GM18909 (cell line): ENCODE measurements around the gene PHACTR3.

Source experiments
- ATAC-seq: cut with Tn5 transposase; IDR thresholded peaks from one replicate; pipeline ENCODE4 v1.9.1; 2021; ENCODE audit warnings: mild to moderate bottlenecking; ENCODE audit not compliant: unreplicated experiment, poor library complexity

PHACTR3 gene

DNA sequence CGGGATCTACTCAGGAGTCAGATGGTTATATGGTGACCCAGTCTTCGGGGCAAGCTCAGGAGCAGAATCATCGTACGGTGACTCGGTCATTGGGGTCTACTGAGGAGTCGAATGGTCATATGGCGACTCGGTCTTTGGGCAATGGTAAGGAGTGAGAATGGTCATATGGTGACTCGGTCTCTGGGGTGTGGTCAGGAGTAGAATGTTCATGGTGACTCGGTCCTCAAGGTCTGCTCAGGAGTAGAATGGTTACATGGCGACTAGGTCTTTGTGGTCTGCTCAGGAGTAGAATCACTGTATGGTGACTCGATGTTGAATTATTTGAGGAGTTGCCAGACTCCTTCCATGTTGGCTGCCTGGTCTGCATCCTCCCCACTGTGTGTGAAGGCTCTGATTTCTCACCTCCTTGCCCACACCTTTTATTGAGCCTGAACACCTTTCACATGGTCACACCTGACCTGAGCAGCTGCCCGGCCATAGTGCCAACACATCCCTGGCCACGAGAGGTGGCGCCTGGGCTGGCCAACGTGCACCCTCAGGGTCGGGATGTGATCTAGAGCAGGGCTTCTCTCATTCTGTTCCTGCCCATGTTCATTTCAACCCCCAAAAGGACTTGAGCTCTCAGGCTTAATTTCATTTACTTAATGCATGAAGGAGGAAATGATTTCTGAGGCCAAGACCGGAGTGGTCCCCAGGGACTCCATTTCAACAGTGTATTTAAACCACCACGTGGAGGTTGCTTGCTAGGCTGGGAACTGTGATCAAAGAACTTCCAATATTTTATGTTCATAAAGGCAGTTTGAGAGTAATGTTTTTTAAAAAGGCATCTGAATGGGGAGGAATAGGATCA is 119.5 kb downstream of the PHACTR3 start:
- no peak for ATAC-seq

- ATAC-seq = no peak
Observed at GRCh38 chr20:59724457-59725366, 120.4 kb downstream of the PHACTR3 start.

- ATAC-seq = no peak
Observed at GRCh38 chr20:59725476-59726280, 121.3 kb downstream of the PHACTR3 start.

GRCh38 chr20:59726281-59726595 is 121.9 kb downstream of the PHACTR3 start:
- no peak for ATAC-seq

- ATAC-seq = no peak
Observed at GRCh38 chr20:59728722-59729430, 124.5 kb downstream of the PHACTR3 start.

DNA sequence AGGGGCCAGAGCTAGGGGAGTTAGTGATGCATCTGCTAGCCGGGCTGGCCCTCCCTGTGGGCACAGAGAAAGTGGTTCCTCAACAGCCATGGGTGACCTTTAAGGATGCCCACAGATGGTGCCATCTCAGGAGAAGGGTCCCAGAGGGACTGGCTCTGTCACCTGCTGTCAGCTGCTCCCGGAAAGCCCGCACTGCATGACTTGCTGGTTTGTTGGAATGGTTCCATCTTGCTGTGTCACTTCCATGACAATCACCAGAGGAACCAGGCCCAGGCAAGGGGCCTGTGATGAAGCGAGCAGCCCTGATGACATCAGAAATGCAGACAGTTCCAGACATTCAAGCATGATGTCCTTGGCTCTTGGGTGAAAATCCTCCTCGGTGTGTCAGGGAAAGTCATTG is 125.2 kb downstream of the PHACTR3 start:
- ATAC-seq = no peak

DNA sequence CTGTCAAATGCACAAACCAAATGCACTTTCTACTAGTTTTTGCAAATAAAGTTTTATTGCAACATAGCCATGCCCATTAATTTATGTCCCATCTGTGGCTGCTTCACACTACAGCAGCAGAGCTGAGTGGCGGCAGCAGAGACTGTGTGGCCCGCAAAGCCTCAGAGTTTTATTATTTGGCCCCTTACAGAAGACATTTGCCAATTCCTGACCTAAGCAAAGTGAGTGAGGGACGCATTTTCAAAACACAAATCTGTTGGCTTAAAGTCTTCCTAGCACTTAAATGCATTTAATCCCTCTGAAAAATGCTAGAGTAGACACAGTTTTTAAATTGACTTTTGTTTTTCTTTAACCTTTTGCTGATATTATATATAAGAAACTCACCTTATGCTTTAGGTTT is 126.4 kb downstream of the PHACTR3 start:
- ATAC-seq = no peak

GRCh38 chr20:59731376-59731775 is 127.0 kb downstream of the PHACTR3 start:
- ATAC-seq = no peak

DNA sequence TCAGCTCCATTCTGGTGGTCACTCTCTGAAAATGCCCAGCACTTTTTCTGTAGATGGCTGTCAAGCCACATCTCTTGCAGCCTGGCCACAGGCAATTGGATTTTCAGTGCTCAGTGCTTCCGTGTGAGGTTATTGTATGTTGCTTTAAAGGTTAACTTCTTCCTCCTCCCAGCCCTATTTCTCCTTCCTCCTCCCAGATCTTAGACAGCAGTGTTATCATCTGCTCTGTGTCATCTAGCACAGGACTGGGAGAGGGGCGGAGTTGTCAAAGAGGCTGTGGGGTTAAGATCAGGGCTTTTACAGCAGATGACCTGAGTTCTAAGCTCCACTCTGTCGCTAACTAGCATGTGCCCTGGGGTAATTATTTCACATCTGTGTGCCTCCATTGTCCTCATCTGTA is 129.0 kb downstream of the PHACTR3 start:
- no peak for ATAC-seq

DNA sequence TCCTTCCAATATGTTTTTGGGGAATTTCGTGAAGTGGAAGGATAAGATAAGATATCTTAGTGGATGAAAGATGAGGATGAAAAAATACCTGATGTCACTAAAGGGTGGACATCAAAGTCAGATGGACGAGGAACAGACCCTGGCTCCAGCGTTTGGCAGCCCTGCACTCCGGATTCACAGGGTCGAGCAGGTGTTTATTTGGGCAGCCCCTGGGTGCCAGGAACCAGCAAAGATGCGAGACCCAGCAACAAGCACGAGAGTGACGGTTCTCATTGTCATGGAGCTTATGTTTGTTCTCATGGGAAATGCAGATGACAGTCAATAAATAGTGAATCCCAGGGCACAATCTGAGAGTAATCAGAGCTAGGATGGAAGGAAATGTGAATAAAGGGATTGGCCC is 131.1 kb downstream of the PHACTR3 start:
- no peak for ATAC-seq

- no peak for ATAC-seq
Observed at GRCh38 chr20:59735917-59736316, 131.6 kb downstream of the PHACTR3 start.

DNA sequence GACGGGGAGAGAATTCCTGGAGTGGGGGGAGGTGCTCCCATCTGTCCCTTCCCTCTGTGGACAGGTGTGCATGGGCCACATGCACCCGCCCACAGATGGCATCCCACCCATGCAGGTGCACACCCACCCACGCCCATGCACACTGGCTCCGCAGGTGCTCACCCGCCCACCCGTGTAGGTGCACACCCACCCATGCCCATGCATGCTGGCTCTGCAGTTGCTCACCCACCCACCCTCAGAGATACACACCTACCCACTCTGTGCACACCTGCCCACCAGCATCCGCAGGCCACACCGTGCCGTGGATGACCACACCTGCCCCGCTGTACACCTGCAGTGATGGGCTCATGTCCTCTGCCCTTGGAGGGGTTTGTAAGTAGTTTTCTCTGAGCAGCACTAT is 132.0 kb downstream of the PHACTR3 start:
- no peak for ATAC-seq

- ATAC-seq = no peak
Observed at GRCh38 chr20:59737073-59737666, 132.8 kb downstream of the PHACTR3 start.

- no peak for ATAC-seq
Observed at GRCh38 chr20:59737816-59738215, 133.5 kb downstream of the PHACTR3 start.

- no peak for ATAC-seq
Observed at GRCh38 chr20:59738851-59739250, 134.5 kb downstream of the PHACTR3 start.

DNA sequence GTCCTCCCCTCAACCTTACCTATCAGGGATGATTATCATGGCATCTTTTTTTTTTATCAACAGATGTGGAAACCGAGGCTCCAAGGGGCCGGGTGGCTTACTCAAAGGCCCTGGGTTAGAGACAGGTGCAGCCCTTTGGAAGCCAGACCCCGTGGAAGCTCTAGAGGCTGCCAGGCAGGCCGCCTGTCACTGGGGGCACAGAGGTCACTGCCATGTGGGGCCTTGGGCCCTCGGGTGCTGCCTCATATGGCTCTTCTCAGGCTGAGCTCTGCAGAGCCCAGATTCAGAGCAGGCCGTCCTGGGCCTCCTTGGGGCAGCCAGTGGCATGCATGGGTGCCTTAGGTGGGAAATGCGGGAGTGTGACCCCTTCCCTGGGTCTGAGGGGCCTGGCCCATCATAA is 136.3 kb downstream of the PHACTR3 start:
- ATAC-seq = no peak

DNA sequence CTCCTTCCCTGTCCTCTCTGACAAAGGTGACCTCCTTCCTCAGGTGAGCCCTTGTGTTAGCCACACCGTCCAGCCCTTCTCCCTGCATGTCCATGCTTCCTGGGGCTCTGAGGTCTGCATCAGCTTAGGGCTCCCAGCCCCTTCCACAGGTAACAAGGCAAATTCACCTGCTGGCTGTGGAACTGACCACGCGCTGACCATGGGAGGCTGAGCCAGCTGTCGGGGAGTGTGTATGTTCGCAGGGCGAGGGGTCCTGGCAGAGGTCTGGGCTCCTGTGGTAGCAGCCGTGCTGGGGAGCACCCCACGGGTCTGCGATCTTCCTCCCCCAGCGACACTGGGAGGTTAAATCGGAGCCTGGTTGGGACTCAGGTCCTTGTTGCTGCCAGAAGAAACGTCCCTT is 136.7 kb downstream of the PHACTR3 start:
- ATAC-seq = no peak

GRCh38 chr20:59742351-59743095 is 138.2 kb downstream of the PHACTR3 start:
- ATAC-seq = no peak

- no peak for ATAC-seq
Observed at GRCh38 chr20:59743308-59743707, 139.0 kb downstream of the PHACTR3 start.
